K562 (cell line): ENCODE measurements around the gene LOC101059915.

ENCODE experiments used
- BRD4 ChIP-seq: fragments of 200-600 bp; sonication (generic); IDR thresholded peaks from 2 replicates; pipeline ENCODE4 v1.6.1; 2017; ENCODE audit warnings: inconsistent platforms
- ETV5 ChIP-seq: sonication (generic); formaldehyde crosslinking; IDR thresholded peaks from 2 replicates; pipeline ENCODE4 v1.4.0; 2020; ENCODE audit warnings: low read depth, mild to moderate bottlenecking, missing genetic modification reagents

DNA sequence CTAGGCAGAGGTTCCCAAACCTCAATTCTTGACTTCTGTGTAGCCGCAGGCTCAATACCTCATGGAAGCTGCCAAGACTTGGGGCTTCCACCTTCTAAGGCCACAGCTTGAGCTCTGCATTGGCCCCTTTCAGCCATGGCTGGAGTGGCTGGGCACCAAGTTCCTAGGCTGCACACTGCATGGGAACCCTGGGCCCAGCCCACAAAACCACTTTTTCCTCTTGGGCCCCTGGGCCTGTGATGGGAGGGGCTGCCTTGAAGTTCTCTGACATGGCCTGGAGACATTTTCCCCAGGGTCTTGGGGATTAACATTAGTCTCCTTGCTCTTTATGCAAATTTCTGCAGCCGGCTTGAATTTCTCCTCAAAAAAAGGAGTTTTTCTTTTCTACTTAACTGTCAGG, 14.0 kb upstream of the LOC101059915 start:
- TF ChIP-seq ETV5 (CRISPR knock-in tag) (no peak), BRD4 (no peak)
